ENCODE measurements around the gene CNTN1.

The CNTN1 gene

GRCh38 chr12:40980427-40980961 is 288.3 kb downstream of the CNTN1 start:
- no peak for DNase-seq

GRCh38 chr12:40986001-40986400 is 293.8 kb downstream of the CNTN1 start:
- DNase-seq = no peak

GRCh38 chr12:40988355-40988754 is 296.1 kb downstream of the CNTN1 start:
- no peak for DNase-seq

GRCh38 chr12:40988824-40989223 is 296.6 kb downstream of the CNTN1 start:
- no peak for DNase-seq

- no peak for DNase-seq
Observed at GRCh38 chr12:40989785-40990184, 297.5 kb downstream of the CNTN1 start.

GRCh38 chr12:40992158-40992557 is 299.9 kb downstream of the CNTN1 start:
- DNase-seq = no peak

- DNase-seq = no peak
Observed at GRCh38 chr12:40992674-40993073, 300.4 kb downstream of the CNTN1 start.

GRCh38 chr12:40993158-40993557 is 300.9 kb downstream of the CNTN1 start:
- no peak for DNase-seq

- no peak for DNase-seq
Observed at GRCh38 chr12:40996091-40996490, 303.9 kb downstream of the CNTN1 start.

GRCh38 chr12:40999210-40999609 is 307.0 kb downstream of the CNTN1 start:
- DNase-seq = no peak

- DNase-seq = no peak
Observed at GRCh38 chr12:41008472-41008871, 316.2 kb downstream of the CNTN1 start.

- no peak for DNase-seq
Observed at GRCh38 chr12:41011939-41012338, 319.7 kb downstream of the CNTN1 start.

GRCh38 chr12:41013881-41014642 is 321.8 kb downstream of the CNTN1 start:
- no peak for DNase-seq

GRCh38 chr12:41014643-41015020 is 322.4 kb downstream of the CNTN1 start:
- no peak for DNase-seq

- DNase-seq = no peak
Observed at GRCh38 chr12:41018010-41018409, 325.8 kb downstream of the CNTN1 start.

GRCh38 chr12:41019461-41019860 is 327.2 kb downstream of the CNTN1 start:
- DNase-seq = no peak

GRCh38 chr12:41023836-41024235 is 331.6 kb downstream of the CNTN1 start:
- DNase-seq = no peak

GRCh38 chr12:41026151-41026550 is 333.9 kb downstream of the CNTN1 start:
- DNase-seq = no peak

- DNase-seq = no peak
Observed at GRCh38 chr12:41032386-41032785, 340.1 kb downstream of the CNTN1 start.

GRCh38 chr12:41034686-41035085 is 342.4 kb downstream of the CNTN1 start:
- DNase-seq = no peak

- no peak for DNase-seq
Observed at GRCh38 chr12:41039461-41039860, 347.2 kb downstream of the CNTN1 start.

GRCh38 chr12:41045509-41045908 is 353.3 kb downstream of the CNTN1 start:
- DNase-seq = no peak

GRCh38 chr12:41049033-41049432 is 356.8 kb downstream of the CNTN1 start:
- DNase-seq = no peak

- no peak for DNase-seq
Observed at GRCh38 chr12:41051954-41052353, 359.7 kb downstream of the CNTN1 start.

- no peak for DNase-seq
Observed at GRCh38 chr12:41052441-41052840, 360.2 kb downstream of the CNTN1 start.

Measured in COR-L47 (cell line).